ENCODE results near the gene OLA1.

The OLA1 gene

DNA sequence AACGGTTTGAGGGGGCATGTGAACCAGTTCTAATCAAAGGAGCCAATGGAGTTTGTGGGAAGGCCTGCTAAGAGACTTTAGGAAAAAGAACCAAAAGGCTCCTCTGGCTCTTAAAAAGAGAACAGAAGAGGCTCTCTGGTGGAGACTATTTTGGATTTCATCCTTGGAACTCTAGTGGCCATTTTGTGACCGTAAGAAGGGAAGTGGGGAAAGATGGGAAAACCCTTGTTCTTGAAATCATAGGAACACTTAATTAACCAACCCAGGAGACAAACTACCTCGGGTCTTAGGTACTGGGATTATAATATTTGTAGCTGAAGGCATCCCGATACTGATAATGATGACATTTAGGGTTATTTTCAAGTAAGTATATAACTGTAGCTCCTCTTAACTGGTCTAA, 157.9 kb downstream of the OLA1 start:
- no peak for DNase-seq
- CTCF ChIA-PET = no interaction called here
- Mint-ChIP-seq H3K4me3 (no peak overlapping the region), H3K4me1 (no peaks in the 10 kb centered on the region), H3K27ac (no peak overlapping the region), H3K9me3 (no peaks in the 10 kb centered on the region), H3K36me3 (peaks cover 2% of the 10 kb centered on the region), H3K27me3 (no peaks in the 10 kb centered on the region)

DNA sequence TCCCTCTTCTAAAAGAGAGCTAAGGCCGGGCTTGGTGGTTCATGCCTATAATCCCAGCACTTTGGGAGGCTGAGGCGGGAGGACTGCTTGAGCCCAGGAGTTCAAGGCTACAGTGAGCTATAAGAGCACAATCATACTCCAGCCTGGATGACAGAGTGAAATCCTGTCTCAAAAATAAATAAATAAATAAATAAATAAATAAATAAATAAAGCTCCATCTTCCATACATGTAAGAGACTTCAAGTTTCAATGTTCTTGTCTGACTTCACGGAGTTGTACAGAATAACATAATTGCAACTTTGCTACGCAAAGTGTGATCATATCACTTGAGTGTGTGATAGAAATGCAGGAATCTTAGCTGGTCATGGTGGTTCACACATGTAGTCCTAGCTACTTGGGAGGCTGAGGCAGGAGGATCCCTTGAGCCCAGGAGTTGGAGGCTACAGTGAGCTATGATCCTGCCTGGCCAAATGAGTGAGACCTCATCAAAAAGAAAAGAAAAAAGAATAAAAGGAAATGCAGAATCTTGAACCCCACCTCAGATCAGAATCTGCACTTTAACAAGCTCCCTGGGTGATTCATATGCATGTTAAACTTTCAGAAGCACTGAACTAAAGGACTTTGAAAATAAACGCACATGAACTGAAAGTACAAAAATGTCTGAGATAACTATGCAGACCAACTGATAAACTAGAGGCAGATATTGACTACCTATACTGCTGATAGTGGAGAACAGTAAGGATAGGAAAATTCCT, 159.4 kb downstream of the OLA1 start:
- Mint-ChIP-seq H3K27me3 (no peaks in the 10 kb centered on the region), H3K4me1 (no peaks in the 10 kb centered on the region), H3K36me3 (no peaks in the 10 kb centered on the region), H3K27ac (no peak overlapping the region), H3K4me3 (no peak overlapping the region), H3K9me3 (no peaks in the 10 kb centered on the region)
- DNase-seq = no peak
- CTCF ChIA-PET = no interaction called here

DNA sequence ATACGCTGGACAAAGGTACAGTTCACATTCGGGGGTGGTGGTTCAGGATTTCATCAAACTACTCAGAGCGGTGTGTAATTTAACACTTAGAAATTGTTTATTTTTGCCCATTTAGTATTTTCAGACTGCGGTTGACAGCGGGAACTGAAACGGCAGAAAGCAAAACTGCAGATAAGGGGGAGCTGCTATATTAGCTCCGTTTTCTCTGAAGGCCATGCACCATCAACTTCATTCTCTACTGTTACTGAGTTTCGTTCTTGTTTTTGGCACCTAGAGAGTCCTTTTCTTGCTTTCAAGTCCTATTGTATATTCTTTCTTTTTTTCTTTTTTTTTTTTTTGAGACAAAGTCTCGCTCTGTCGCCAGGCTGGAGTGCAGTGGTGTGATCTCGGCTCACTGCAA, 161.6 kb downstream of the OLA1 start:
- CTCF ChIA-PET = no interaction called here
- H3K9me3 Mint-ChIP-seq = no peaks in the 10 kb centered on the region
- H3K4me3 Mint-ChIP-seq = no peak overlapping the region
- no peak overlapping the region for H3K27ac Mint-ChIP-seq
- no peaks in the 10 kb centered on the region for H3K27me3 Mint-ChIP-seq
- no peaks in the 10 kb centered on the region for H3K4me1 Mint-ChIP-seq
- DNase-seq = no peak
- no peaks in the 10 kb centered on the region for H3K36me3 Mint-ChIP-seq

DNA sequence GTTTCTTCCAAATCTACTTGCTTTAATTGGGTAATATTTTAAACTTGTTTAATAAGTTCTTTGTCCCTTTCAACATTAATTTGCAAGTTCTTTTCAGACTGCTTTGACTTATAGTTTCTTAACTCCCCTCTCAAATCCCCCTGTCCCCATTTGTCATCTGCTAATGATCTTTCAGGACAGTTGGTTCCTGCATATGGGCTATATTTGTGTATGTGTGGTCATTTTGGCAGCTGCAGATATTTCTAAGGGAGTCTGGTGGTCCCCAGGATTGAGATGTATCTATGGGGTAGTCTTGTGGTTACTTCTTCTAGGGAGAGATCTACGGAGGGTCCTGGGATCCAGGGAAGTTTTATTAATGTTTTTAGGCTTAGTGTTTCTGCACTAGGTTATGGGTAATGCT, 162.6 kb downstream of the OLA1 start:
- H3K27ac Mint-ChIP-seq = no peak overlapping the region
- H3K9me3 Mint-ChIP-seq = no peaks in the 10 kb centered on the region
- no peak overlapping the region for H3K4me3 Mint-ChIP-seq
- DNase-seq = no peak
- H3K27me3 Mint-ChIP-seq = no peaks in the 10 kb centered on the region
- no peaks in the 10 kb centered on the region for H3K4me1 Mint-ChIP-seq
- H3K36me3 Mint-ChIP-seq = no peaks in the 10 kb centered on the region
- CTCF ChIA-PET = no interaction called here

DNA sequence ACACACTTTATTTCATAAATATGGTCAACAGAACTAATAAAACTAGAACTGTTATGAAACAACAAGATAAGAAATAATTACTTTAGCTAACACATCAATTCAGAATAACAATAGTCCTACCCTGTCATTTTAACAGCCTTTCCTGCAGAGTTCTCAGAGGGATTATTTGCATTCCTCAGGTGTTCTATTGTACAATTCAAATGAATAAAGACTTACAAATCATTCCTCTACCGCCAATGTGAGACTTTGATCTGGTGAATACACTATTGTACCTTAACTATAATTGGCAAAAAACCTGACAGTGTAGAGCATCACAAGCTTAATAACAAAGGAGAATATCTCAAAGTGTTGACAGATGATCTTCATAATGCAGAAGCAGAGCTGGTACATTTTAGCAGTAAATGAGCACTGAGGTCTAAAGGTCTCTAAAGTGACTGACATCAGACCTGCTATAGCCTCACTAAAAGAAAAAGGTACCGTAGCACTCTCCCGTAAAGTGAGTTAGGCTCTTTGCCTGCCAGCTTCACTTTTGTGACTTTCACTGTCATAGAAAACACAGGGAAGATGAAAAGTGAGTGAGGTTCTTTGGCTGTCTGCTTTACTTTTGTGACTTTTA, 164.4 kb downstream of the OLA1 start:
- Mint-ChIP-seq H3K4me1 (no peaks in the 10 kb centered on the region), H3K36me3 (peaks cover 2% of the 10 kb centered on the region), H3K9me3 (no peaks in the 10 kb centered on the region), H3K4me3 (no peak overlapping the region), H3K27me3 (no peaks in the 10 kb centered on the region), H3K27ac (no peak overlapping the region)
- CTCF ChIA-PET = no interaction called here
- no peak for DNase-seq

DNA sequence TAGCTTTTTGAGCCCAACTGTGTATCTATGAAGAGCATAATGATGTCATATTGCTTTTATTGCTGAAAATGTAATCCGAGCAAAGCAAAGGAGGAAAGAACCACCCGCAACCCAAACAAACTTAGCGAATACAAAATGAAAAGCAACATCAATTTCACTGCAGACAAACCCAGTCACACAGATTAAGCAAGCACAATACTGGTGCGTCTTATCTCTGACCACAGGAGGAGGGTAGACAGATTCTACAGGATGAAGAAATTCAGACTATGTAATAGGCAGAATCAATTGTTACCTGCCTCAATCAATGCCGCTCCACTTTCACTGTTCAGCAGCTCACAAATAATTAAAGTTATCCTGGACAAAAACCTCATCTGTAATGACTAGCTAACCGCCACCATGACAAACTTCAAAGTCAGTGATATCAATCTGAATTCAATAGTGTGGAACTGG, 167.6 kb downstream of the OLA1 start:
- Mint-ChIP-seq H3K36me3 (peaks cover 2% of the 10 kb centered on the region), H3K27ac (no peak overlapping the region), H3K27me3 (no peaks in the 10 kb centered on the region), H3K4me3 (no peak overlapping the region), H3K4me1 (no peaks in the 10 kb centered on the region), H3K9me3 (no peaks in the 10 kb centered on the region)
- no peak for DNase-seq
- CTCF ChIA-PET = no interaction called here

DNA sequence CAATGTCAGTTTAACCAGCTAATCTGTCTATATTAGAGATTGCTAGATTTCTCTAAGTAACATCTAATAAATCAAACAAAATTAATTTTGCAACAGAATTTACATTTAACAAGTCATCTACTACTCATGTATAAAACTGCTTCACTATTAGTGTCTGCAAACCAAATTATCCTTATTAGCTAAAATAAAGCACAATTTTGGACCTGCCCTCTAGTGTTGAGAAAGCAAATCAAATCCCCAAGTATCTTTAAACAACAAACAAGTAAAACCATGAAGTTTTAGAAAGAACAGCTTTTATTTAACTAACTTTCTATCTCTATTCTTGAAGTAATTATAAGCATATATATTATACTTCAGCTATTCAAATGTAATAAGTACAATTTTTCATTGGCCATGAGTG, 170.1 kb downstream of the OLA1 start:
- H3K9me3 Mint-ChIP-seq = no peaks in the 10 kb centered on the region
- no peaks in the 10 kb centered on the region for H3K4me1 Mint-ChIP-seq
- H3K27ac Mint-ChIP-seq = no peak overlapping the region
- no peak for DNase-seq
- CTCF ChIA-PET = interaction anchor here (1.5 kb wide), 1 partner anchor 1051 kb away, joined by 3 read pairs; no protein-coding TSS in a partner anchor
- H3K4me3 Mint-ChIP-seq = no peak overlapping the region
- H3K36me3 Mint-ChIP-seq = peaks cover 8% of the 10 kb centered on the region
- no peaks in the 10 kb centered on the region for H3K27me3 Mint-ChIP-seq

DNA sequence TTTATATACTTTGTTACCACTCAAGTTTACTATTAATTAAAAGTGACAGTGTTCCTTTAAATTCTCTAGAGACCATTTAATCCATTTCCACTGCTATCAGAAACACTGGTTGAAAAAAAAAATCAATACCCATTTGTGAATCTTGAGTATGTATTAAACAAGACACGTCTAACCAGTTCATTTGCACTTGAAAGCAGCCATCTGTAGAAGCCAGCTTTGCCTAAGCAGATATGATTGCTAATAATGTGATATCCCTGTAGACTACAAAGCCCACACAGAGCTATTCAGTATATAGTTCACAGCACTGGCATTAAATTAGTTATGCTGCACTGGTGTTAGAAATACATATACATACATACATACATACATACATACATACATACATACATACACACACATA, 171.4 kb downstream of the OLA1 start:
- H3K27me3 Mint-ChIP-seq = no peaks in the 10 kb centered on the region
- CTCF ChIA-PET = interaction anchor here (0.7 kb wide), 2 partner anchors 165 to 296 kb away, joined by 3 to 4 read pairs; no protein-coding TSS in a partner anchor
- H3K27ac Mint-ChIP-seq = no peak overlapping the region
- DNase-seq = no peak
- H3K4me3 Mint-ChIP-seq = no peak overlapping the region
- no peaks in the 10 kb centered on the region for H3K9me3 Mint-ChIP-seq
- H3K36me3 Mint-ChIP-seq = peaks cover 11% of the 10 kb centered on the region
- no peaks in the 10 kb centered on the region for H3K4me1 Mint-ChIP-seq

DNA sequence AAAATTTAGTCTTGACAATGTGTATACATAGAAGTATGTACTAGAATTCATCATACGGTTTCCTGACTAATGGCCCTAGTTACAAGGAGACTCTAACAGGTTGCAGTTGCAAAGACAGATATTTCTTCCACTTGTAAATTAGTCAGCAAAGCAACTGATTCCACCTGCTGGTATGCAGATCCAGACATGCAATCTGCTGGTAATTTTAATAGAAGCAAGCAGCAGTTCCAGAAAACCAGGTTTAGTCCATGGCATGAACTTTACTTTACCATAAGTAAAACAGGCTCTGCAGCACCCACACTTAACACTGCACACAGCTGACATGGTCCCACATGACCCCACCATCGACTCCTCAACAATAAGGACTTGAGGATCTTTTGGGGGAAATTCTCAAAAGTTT, 172.3 kb downstream of the OLA1 start:
- H3K27me3 Mint-ChIP-seq = no peaks in the 10 kb centered on the region
- peaks cover 11% of the 10 kb centered on the region for H3K36me3 Mint-ChIP-seq
- H3K9me3 Mint-ChIP-seq = no peaks in the 10 kb centered on the region
- CTCF ChIA-PET = no interaction called here
- no peak overlapping the region for H3K4me3 Mint-ChIP-seq
- no peaks in the 10 kb centered on the region for H3K4me1 Mint-ChIP-seq
- DNase-seq = no peak
- H3K27ac Mint-ChIP-seq = no peak overlapping the region

DNA sequence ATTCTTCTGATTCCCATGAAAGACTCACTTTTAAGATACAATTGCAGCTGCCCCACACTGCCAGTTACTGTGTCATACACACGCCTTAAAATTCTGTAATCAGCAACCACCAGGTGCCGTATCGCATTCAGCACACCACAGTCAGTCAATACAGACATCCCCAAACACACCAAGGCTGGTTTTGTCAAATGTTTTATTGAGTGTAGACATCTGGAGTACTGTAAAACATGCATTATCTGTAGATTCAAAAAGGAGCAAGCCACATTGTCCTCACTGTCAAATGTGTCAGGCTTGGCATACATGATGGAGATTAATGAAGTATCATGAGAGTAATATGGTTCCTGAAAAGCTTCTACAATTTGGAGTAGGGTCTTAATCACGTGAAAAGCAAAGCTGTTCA, 173.5 kb downstream of the OLA1 start:
- no peak for DNase-seq
- Mint-ChIP-seq H3K27me3 (no peaks in the 10 kb centered on the region), H3K4me1 (no peaks in the 10 kb centered on the region), H3K27ac (no peak overlapping the region), H3K36me3 (peaks cover 9% of the 10 kb centered on the region), H3K4me3 (no peak overlapping the region), H3K9me3 (no peaks in the 10 kb centered on the region)
- CTCF ChIA-PET = no interaction called here

DNA sequence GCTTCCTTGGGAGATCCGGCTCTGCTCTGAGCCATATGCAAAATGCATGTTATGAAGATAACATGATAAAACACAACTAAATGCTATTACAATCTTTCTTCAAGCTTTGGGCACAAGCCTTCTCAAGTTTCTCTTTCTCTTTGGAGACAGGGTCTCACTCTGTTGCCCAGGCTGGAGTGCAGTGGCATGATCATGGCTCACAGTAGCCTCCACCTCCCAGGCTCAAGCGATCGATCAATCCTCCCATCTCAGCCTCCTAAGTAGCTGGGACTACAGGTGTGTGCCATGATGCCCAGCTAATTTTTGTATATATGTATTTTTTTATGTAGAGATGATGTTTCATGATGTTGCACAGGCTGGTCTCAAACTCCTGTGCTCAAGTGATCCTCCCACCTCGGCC, 175.5 kb downstream of the OLA1 start:
- Mint-ChIP-seq H3K27me3 (no peaks in the 10 kb centered on the region), H3K36me3 (peaks cover 9% of the 10 kb centered on the region), H3K4me1 (no peaks in the 10 kb centered on the region), H3K9me3 (no peaks in the 10 kb centered on the region), H3K4me3 (no peak overlapping the region), H3K27ac (no peak overlapping the region)
- no peak for DNase-seq
- CTCF ChIA-PET = no interaction called here

DNA sequence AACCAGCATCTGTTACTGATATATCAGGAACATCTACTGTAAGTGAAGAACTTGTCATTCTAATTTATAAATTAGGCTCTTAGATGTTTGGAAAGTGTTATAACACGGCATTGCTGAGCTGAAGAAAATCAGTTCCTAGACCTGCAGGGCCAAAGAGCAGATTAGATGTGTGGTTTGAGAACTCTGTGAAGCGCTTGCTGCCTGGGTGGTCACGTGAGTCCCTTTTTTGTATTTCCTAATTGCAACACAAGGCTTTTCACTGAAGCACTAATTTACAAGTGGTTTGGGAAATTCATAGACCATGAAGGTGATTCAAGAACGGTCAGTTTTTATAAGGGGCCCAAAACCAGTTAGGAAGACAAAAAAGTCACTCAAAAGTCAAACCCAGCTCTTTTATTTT, 176.3 kb downstream of the OLA1 start:
- peaks cover 9% of the 10 kb centered on the region for H3K36me3 Mint-ChIP-seq
- H3K4me1 Mint-ChIP-seq = no peaks in the 10 kb centered on the region
- no peak for DNase-seq
- H3K4me3 Mint-ChIP-seq = no peak overlapping the region
- H3K27me3 Mint-ChIP-seq = peaks cover 5% of the 10 kb centered on the region
- H3K27ac Mint-ChIP-seq = no peak overlapping the region
- no peaks in the 10 kb centered on the region for H3K9me3 Mint-ChIP-seq
- CTCF ChIA-PET = no interaction called here

DNA sequence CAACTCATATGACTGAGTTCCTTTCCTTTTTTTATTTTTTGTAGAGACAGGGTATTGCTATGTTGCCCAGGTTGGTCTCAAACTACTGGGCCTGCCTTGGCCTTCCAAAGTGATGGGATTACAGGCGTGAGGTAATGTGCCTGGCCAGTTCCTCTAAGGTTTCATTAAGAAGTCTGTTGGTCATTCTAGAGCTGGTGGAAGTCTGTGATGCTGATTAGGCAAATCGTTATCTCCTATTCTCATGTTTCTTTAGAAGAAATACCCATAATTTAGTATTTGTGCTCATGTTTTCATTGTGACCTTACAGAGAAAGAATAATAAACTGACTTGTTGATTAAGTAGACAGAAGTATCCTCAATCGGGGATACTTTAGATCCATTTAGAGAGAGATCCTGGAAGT, 177.0 kb downstream of the OLA1 start:
- H3K27me3 Mint-ChIP-seq = peaks cover 9% of the 10 kb centered on the region
- H3K4me1 Mint-ChIP-seq = no peaks in the 10 kb centered on the region
- no peak overlapping the region for H3K27ac Mint-ChIP-seq
- no peaks in the 10 kb centered on the region for H3K9me3 Mint-ChIP-seq
- peaks cover 9% of the 10 kb centered on the region for H3K36me3 Mint-ChIP-seq
- H3K4me3 Mint-ChIP-seq = no peak overlapping the region
- CTCF ChIA-PET = no interaction called here
- no peak for DNase-seq

DNA sequence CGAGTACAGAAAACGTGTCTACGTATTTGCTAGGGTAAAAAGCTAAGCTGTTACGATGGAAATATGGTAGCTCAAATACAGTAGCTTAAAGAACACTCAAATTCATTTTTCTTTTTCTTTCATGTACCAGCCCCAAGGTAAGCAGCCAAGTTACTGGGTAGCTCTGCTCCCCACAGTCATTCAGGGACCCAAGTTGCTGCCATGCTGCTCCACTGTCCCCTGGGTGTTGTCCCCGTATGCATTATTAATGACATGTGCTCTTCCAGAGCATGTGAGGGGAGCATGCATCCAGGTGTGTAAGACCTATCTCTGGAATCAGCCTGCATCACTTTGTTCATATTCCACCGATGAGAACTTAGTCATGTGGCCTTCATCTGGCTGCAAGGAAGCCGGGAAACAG, 178.1 kb downstream of the OLA1 start:
- Mint-ChIP-seq H3K9me3 (no peaks in the 10 kb centered on the region), H3K27ac (no peak overlapping the region), H3K4me3 (no peak overlapping the region), H3K27me3 (peaks cover 10% of the 10 kb centered on the region), H3K4me1 (no peaks in the 10 kb centered on the region), H3K36me3 (peaks cover 9% of the 10 kb centered on the region)
- DNase-seq = no peak
- CTCF ChIA-PET = no interaction called here

DNA sequence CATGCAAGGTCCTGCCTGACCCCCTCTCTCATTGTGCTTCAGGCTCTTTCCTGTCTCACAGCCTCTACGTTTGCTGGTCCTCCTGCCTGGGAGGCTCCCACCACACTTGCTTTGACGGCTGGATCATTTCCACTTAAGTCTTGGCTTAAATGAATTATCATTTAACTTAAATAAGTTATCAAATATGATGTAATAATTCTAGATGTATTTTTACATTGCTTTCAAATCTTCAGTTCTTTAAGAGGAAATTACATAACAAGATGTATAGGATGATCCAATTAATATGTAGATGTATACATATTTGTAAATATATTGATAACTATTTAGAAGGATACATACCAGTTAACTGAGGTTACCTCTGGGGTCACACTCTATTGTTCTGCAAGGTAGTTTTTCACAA, 180.5 kb downstream of the OLA1 start:
- CTCF ChIA-PET = no interaction called here
- H3K9me3 Mint-ChIP-seq = no peaks in the 10 kb centered on the region
- peaks cover 35% of the 10 kb centered on the region for H3K27me3 Mint-ChIP-seq
- no peak overlapping the region for H3K27ac Mint-ChIP-seq
- H3K4me1 Mint-ChIP-seq = no peaks in the 10 kb centered on the region
- H3K36me3 Mint-ChIP-seq = peaks cover 3% of the 10 kb centered on the region
- DNase-seq = no peak
- no peak overlapping the region for H3K4me3 Mint-ChIP-seq

Data from activated naive CD4-positive, alpha-beta T cell treated with anti-CD3 and anti-CD28 coated beads, Interleukin-2, amount 10 ng/mL, durations not matched to agents 7 days and 5 days (primary cell).